ENCODE results near the gene OR9G1.

GRCh38 chr11:56659755-56660154 lies 39.1 kb upstream of the OR9G1 start:
- TF ChIP-seq CTCF (IDR thresholded peaks at IDR 0.05) (no peak), POLR2A (IDR thresholded peaks at IDR 0.05) (no peak)
